Activated naive CD8-positive, alpha-beta T cell treated with anti-CD3 and anti-CD28 coated beads, Interleukin-2, amount 10 ng/mL, durations not matched to agents 7 days and 5 days (primary cell): ENCODE results near the gene BCKDHA. TPM values are rescaled to one million over a fixed set of nuclear protein-coding genes. Genes with fewer than 3 reads are reported as not detected.

Experiments
- ATAC-seq: fragments of 150-1000 bp; cut with Tn5 transposase; one replicate; pipeline ENCODE4 v1.10.0; 2021; ENCODE audit warnings: low read depth, moderate library complexity
- POLR2A ChIA-PET: fragments of 350-600 bp; sonication (Branson Sonifier 250); formaldehyde crosslinking; loops from one replicate; lab custom pipeline; 2021; ENCODE audit warnings: antibody characterized with exemption; lab: Charles Lee
- DNase-seq: peaks from one replicate; pipeline ENCODE4 v3.0.0; 2021
- H3K27ac Mint-ChIP-seq: one replicate; pipeline ENCODE4 v1.8.0; 2022; ENCODE audit warnings: mild to moderate bottlenecking, mixed read lengths
- H3K27me3 Mint-ChIP-seq: one replicate; pipeline ENCODE4 v1.8.0; 2022; ENCODE audit warnings: mild to moderate bottlenecking, moderate library complexity, mixed read lengths
- H3K36me3 Mint-ChIP-seq: one replicate; pipeline ENCODE4 v1.8.0; 2021; ENCODE audit warnings: mild to moderate bottlenecking, mixed read lengths
- H3K4me1 Mint-ChIP-seq: one replicate; pipeline ENCODE4 v1.8.0; 2021; ENCODE audit warnings: mixed read lengths
- H3K4me3 Mint-ChIP-seq: one replicate; pipeline ENCODE4 v1.8.0; 2022; ENCODE audit warnings: mild to moderate bottlenecking, moderate library complexity, mixed read lengths
- H3K9me3 Mint-ChIP-seq: one replicate; pipeline ENCODE4 v1.8.0; 2021; ENCODE audit warnings: mixed read lengths
- total RNA-seq, 2 experiments: library from RNA; stranded (reverse); gene quantifications; one replicate each; pipeline ENCODE4 v1.2.3, GENCODE V29; 2021

The BCKDHA gene
- total RNA-seq, 2 experiments from 2014 or later, result 23.8 to 26.9 TPM

DNA sequence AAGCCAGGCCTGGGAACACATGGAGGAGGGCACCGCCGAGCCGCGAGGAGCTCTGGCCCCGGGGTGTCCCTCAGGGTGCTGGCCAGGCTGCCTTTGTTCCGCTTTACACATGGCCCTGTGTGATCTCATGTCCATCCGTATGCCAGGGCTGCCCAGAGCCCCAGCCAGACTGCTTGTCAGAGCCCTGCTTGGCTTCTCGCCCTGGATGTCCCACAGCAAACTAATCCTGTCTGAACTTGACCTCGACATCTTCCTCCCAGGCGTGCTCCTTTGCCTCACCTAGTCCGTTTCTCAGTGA lies 14.3 kb downstream of the BCKDHA start:
- ATAC-seq (no peak), DNase-seq (no peak)
- POLR2A ChIA-PET, result no interaction called here
- Mint-ChIP-seq H3K4me1 (peaks cover 16% of the 10 kb centered on the region), H3K27me3 (no peaks in the 10 kb centered on the region), H3K36me3 (peaks cover 9% of the 10 kb centered on the region), H3K4me3 (no peak overlapping the region), H3K27ac (no peak overlapping the region), H3K9me3 (no peaks in the 10 kb centered on the region)

DNA sequence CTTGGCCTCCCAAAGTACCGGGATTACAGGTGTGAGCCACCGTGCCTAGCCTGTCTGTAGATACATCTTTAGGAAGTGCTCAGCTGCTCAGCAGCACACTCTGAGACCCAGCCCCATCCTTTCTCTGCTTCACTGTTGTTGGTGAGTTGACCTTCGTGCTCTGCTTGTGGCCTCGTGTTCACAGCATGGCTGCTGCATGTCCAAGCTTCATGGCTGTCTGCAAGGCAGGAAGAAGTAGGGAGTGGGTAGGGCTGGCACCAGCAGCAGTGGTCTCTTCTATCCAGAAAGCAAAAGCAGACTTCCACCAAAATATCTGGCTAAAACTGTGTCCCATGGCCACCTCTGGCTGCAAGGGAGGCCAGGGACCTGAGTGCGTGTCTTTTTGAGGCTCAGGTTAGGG lies 15.3 kb downstream of the BCKDHA start:
- POLR2A ChIA-PET, result interaction anchor here (0.6 kb wide), 1 partner anchor 32 kb away, joined by 3 read pairs; no protein-coding TSS in a partner anchor
- H3K27me3 Mint-ChIP-seq, result no peaks in the 10 kb centered on the region
- H3K36me3 Mint-ChIP-seq, result peaks cover 12% of the 10 kb centered on the region

GRCh38 chr19:41413947-41414346 lies 16.3 kb downstream of the BCKDHA start:
- POLR2A ChIA-PET, result no interaction called here
- Mint-ChIP-seq H3K4me1 (peaks cover 14% of the 10 kb centered on the region), H3K4me3 (no peak overlapping the region), H3K27ac (no peak overlapping the region), H3K9me3 (no peaks in the 10 kb centered on the region), H3K27me3 (no peaks in the 10 kb centered on the region), H3K36me3 (peaks cover 14% of the 10 kb centered on the region)
- ATAC-seq (no peak), DNase-seq (no peak)

More for the DNA sequence above, 15.3 kb downstream of the BCKDHA start:
- no peak overlapping the region for H3K4me3 Mint-ChIP-seq
- no peak overlapping the region for H3K27ac Mint-ChIP-seq
- DNase-seq (no peak), ATAC-seq (no peak)
- peaks cover 16% of the 10 kb centered on the region for H3K4me1 Mint-ChIP-seq
- no peaks in the 10 kb centered on the region for H3K9me3 Mint-ChIP-seq

GRCh38 chr19:41414461-41414860 lies 16.8 kb downstream of the BCKDHA start:
- Mint-ChIP-seq H3K27me3 (no peaks in the 10 kb centered on the region), H3K9me3 (no peaks in the 10 kb centered on the region), H3K36me3 (peaks cover 16% of the 10 kb centered on the region), H3K4me3 (no peak overlapping the region), H3K4me1 (peaks cover 9% of the 10 kb centered on the region), H3K27ac (no peak overlapping the region)
- POLR2A ChIA-PET, result no interaction called here
- no peak for DNase-seq
- no peak for ATAC-seq

DNA sequence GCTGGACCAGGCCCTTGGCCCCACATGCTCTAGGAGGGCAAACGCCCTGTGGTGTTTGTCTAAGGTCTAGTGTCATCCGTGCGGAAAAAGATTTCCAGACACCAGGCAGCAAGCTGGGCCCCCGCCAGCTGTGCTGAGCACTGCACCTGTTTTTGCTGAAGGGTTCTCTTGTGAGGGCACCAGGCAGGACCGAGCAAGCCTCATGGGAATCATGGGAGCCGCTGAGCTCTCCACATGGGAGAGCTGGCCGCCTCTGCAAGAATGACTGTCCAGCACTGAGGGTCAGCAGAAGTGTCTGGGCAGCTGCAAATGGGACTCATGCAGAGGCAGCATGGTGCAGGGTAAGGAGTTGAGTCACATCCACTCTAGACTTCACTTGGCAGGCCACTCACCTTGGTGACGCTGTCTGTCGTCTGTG lies 17.5 kb downstream of the BCKDHA start:
- Mint-ChIP-seq H3K4me3 (no peak overlapping the region), H3K27ac (no peak overlapping the region), H3K27me3 (no peaks in the 10 kb centered on the region), H3K9me3 (no peaks in the 10 kb centered on the region), H3K36me3 (peaks cover 16% of the 10 kb centered on the region), H3K4me1 (peaks cover 4% of the 10 kb centered on the region)
- DNase-seq, result no peak
- no peak for ATAC-seq
- POLR2A ChIA-PET, result no interaction called here

- no peak for ATAC-seq
- no peaks in the 10 kb centered on the region for H3K9me3 Mint-ChIP-seq
- no peak overlapping the region for H3K4me3 Mint-ChIP-seq
- H3K4me1 Mint-ChIP-seq, result peaks cover 6% of the 10 kb centered on the region
- DNase-seq, result no peak
- no peaks in the 10 kb centered on the region for H3K27me3 Mint-ChIP-seq
- POLR2A ChIA-PET, result interaction anchor here (0.8 kb wide), 1 partner anchor 11 kb away, joined by 3 read pairs; the partner anchor contains the start of gene B3GNT8
- H3K27ac Mint-ChIP-seq, result no peak overlapping the region
- H3K36me3 Mint-ChIP-seq, result peaks cover 26% of the 10 kb centered on the region
These were observed 18.6 kb downstream of the BCKDHA start for GRCh38 chr19:41416194-41416674.

GRCh38 chr19:41420101-41420880 lies 22.7 kb downstream of the BCKDHA start:
- POLR2A ChIA-PET, result interaction anchor here (0.9 kb wide), 1 partner anchor 18 kb away, joined by 3 read pairs; no protein-coding TSS in a partner anchor
- peaks cover 3% of the 10 kb centered on the region for H3K4me1 Mint-ChIP-seq
- ATAC-seq, result no peak

GRCh38 chr19:41421314-41421713 lies 23.7 kb downstream of the BCKDHA start:
- ATAC-seq, result no peak
- Mint-ChIP-seq H3K4me3 (no peak overlapping the region), H3K36me3 (peaks cover 35% of the 10 kb centered on the region), H3K27ac (no peak overlapping the region), H3K9me3 (no peaks in the 10 kb centered on the region), H3K4me1 (peaks cover 3% of the 10 kb centered on the region), H3K27me3 (no peaks in the 10 kb centered on the region)
- POLR2A ChIA-PET, result no interaction called here
- DNase-seq, result no peak

More at GRCh38 chr19:41420101-41420880, 22.7 kb downstream of the BCKDHA start:
- Mint-ChIP-seq H3K4me3 (no peak overlapping the region), H3K27me3 (no peaks in the 10 kb centered on the region), H3K36me3 (peaks cover 35% of the 10 kb centered on the region), H3K27ac (peak overlapping the region; percentile 54), H3K9me3 (no peaks in the 10 kb centered on the region)
- no peak for DNase-seq

GRCh38 chr19:41421973-41422372 lies 24.4 kb downstream of the BCKDHA start:
- Mint-ChIP-seq H3K36me3 (peaks cover 33% of the 10 kb centered on the region), H3K9me3 (no peaks in the 10 kb centered on the region), H3K27me3 (no peaks in the 10 kb centered on the region), H3K4me3 (no peak overlapping the region), H3K27ac (no peak overlapping the region), H3K4me1 (peaks cover 7% of the 10 kb centered on the region)
- POLR2A ChIA-PET, result no interaction called here
- DNase-seq (no peak), ATAC-seq (no peak)

GRCh38 chr19:41422456-41422855 lies 24.8 kb downstream of the BCKDHA start:
- no peaks in the 10 kb centered on the region for H3K9me3 Mint-ChIP-seq
- POLR2A ChIA-PET, result no interaction called here
- peaks cover 31% of the 10 kb centered on the region for H3K36me3 Mint-ChIP-seq
- H3K27me3 Mint-ChIP-seq, result no peaks in the 10 kb centered on the region
- no peak for DNase-seq
- H3K27ac Mint-ChIP-seq, result peak overlapping the region; percentile 34
- H3K4me3 Mint-ChIP-seq, result no peak overlapping the region
- peaks cover 9% of the 10 kb centered on the region for H3K4me1 Mint-ChIP-seq
- ATAC-seq, result no peak

- DNase-seq (no peak), ATAC-seq (no peak)
- no peak overlapping the region for H3K4me3 Mint-ChIP-seq
- peak overlapping the region; percentile 34 for H3K27ac Mint-ChIP-seq
- no peaks in the 10 kb centered on the region for H3K27me3 Mint-ChIP-seq
- H3K4me1 Mint-ChIP-seq, result peaks cover 13% of the 10 kb centered on the region
- POLR2A ChIA-PET, result no interaction called here
- H3K9me3 Mint-ChIP-seq, result no peaks in the 10 kb centered on the region
- peaks cover 33% of the 10 kb centered on the region for H3K36me3 Mint-ChIP-seq
These were observed 25.3 kb downstream of the BCKDHA start for GRCh38 chr19:41422955-41423354.

- H3K27me3 Mint-ChIP-seq, result no peaks in the 10 kb centered on the region
- no peak for DNase-seq
- H3K27ac Mint-ChIP-seq, result peak overlapping the region; percentile 70
- H3K9me3 Mint-ChIP-seq, result no peaks in the 10 kb centered on the region
- H3K36me3 Mint-ChIP-seq, result peaks cover 28% of the 10 kb centered on the region
- no peak for ATAC-seq
- POLR2A ChIA-PET, result interaction anchor here (0.6 to 1.4 kb wide), 4 partner anchors 9 to 346 kb away, joined by 3 to 6 read pairs (median 4); no protein-coding TSS in a partner anchor
- H3K4me3 Mint-ChIP-seq, result peak overlapping the region; percentile 39
- peaks cover 19% of the 10 kb centered on the region for H3K4me1 Mint-ChIP-seq
These were observed 26.9 kb downstream of the BCKDHA start for GRCh38 chr19:41424335-41425173.
